HepG2 (cell line): ENCODE results near the gene DHRS11. TPM values are rescaled to one million over a fixed set of nuclear protein-coding genes. Genes with fewer than 3 reads are reported as not detected.

Source experiments
- BORCS8-MEF2B ChIP-seq: sonication (generic); formaldehyde crosslinking; IDR thresholded peaks from 2 replicates; pipeline ENCODE4 v1.8.0; 2022; ENCODE audit warnings: mild to moderate bottlenecking, missing genetic modification reagents
- HMG20A ChIP-seq: IDR thresholded peaks from 2 replicates; pipeline ENCODE4 v1.6.1; 2016; ENCODE audit warnings: borderline replicate concordance
- HMGA1 ChIP-seq: sonication (generic); formaldehyde crosslinking; conservative IDR thresholded peaks from 2 replicates; pipeline ENCODE4 v1.4.0; 2020; ENCODE audit warnings: missing genetic modification reagents
- HNRNPUL1 ChIP-seq: fragments of 200-400 bp; formaldehyde crosslinking; IDR thresholded peaks from 2 replicates; pipeline ENCODE4 v1.6.1; 2017; ENCODE audit warnings: low read depth, mild to moderate bottlenecking, low read length, moderate library complexity
- HOMEZ ChIP-seq: IDR thresholded peaks from 2 replicates; pipeline ENCODE4 v1.6.1; 2016; ENCODE audit warnings: low read depth
- HOXD1 ChIP-seq: sonication (generic); formaldehyde crosslinking; IDR thresholded peaks from 2 replicates; pipeline ENCODE4 v1.5.0; 2020; ENCODE audit warnings: missing genetic modification reagents
- IKZF4 ChIP-seq: sonication (generic); formaldehyde crosslinking; IDR thresholded peaks from 2 replicates; pipeline ENCODE4 v1.5.1; 2020; ENCODE audit warnings: borderline replicate concordance, mild to moderate bottlenecking, low read depth, missing genetic modification reagents; ENCODE audit errors: not compliant biosample characterization
- ISX ChIP-seq: sonication (generic); formaldehyde crosslinking; conservative IDR thresholded peaks from 2 replicates; pipeline ENCODE4 v1.5.0; 2020; ENCODE audit warnings: missing genetic modification reagents
- KDM1A ChIP-seq: IDR thresholded peaks from 2 replicates; pipeline ENCODE4 v1.6.1; 2016; ENCODE audit warnings: missing compliant biosample characterization
- MYNN ChIP-seq: sonication (generic); formaldehyde crosslinking; IDR thresholded peaks from 2 replicates; pipeline ENCODE4 v1.4.0; 2020; ENCODE audit warnings: mild to moderate bottlenecking, low read depth, missing genetic modification reagents
- NFIC ChIP-seq: IDR thresholded peaks from 2 replicates; pipeline ENCODE4 v1.6.1; 2012; ENCODE audit warnings: mild to moderate bottlenecking, low read length, inconsistent platforms
- PBX3 ChIP-seq: sonication (generic); formaldehyde crosslinking; IDR thresholded peaks from 2 replicates; pipeline ENCODE4 v1.8.1; 2023; ENCODE audit warnings: missing genetic modification reagents, inconsistent platforms, borderline replicate concordance
- POLR2G ChIP-seq: fragments of 200-400 bp; formaldehyde crosslinking; IDR thresholded peaks from 2 replicates; pipeline ENCODE4 v1.6.1; 2018; ENCODE audit warnings: mild to moderate bottlenecking, low read depth, low read length, moderate library complexity
- SIX1 ChIP-seq: sonication (generic); formaldehyde crosslinking; IDR thresholded peaks from 2 replicates; pipeline ENCODE4 v1.4.0; 2020; ENCODE audit warnings: missing genetic modification reagents, borderline replicate concordance
- SNAPC4 ChIP-seq: sonication (generic); formaldehyde crosslinking; IDR thresholded peaks from 2 replicates; pipeline ENCODE4 v1.4.0; 2020; ENCODE audit warnings: mild to moderate bottlenecking, missing genetic modification reagents
- SP5 ChIP-seq: IDR thresholded peaks from 2 replicates; pipeline ENCODE4 v1.6.1; 2016; ENCODE audit warnings: low read depth, borderline replicate concordance
- ZBTB20 ChIP-seq: sonication (generic); formaldehyde crosslinking; IDR thresholded peaks from 2 replicates; pipeline ENCODE4 v1.8.1; 2023; ENCODE audit warnings: missing genetic modification reagents, low read depth, mild to moderate bottlenecking, borderline replicate concordance
- ZNF3 ChIP-seq: IDR thresholded peaks from 2 replicates; pipeline ENCODE4 v1.7.0; 2017; ENCODE audit warnings: inconsistent platforms
- ZNF564 ChIP-seq: sonication (generic); formaldehyde crosslinking; IDR thresholded peaks from 2 replicates; pipeline ENCODE4 v1.8.1; 2023; ENCODE audit warnings: mild to moderate bottlenecking, missing genetic modification reagents
- ZNF841 ChIP-seq: sonication (generic); formaldehyde crosslinking; IDR thresholded peaks from 2 replicates; pipeline ENCODE4 v1.8.1; 2023; ENCODE audit warnings: missing genetic modification reagents, borderline replicate concordance
- polyA plus RNA-seq, 8 experiments: library from polyadenylated mRNA; depleted of rRNA in 3 of 8; stranded (reverse) in 7 of 8; unstranded in 1 of 8; fragments of >200 nt; fragmentation: Illumina TruSeq in 4 of 8; extraction: Trizol in 4 of 8; gene quantifications; 2 replicates each; pipeline versions ENCODE4 v1.2.1 to v1.2.3, GENCODE V29; 2011 to 2016; ENCODE audit warnings: low read depth in 4 of 8, missing spikeins in 1 of 8, mixed read lengths in 1 of 8; ENCODE audit not compliant: insufficient read depth in 1 of 8
- total RNA-seq, 5 experiments: library from RNA; depleted of rRNA; stranded (reverse); fragments of >200 nt; fragmentation: Illumina TruSeq; extraction: Trizol; gene quantifications; 2 replicates each; pipeline ENCODE4 v1.2.3, GENCODE V29; 2016; ENCODE audit warnings: low read depth in 1 of 5

The DHRS11 gene
- total and polyA plus RNA-seq, 2 of the 13 experiments (the other 11 are each of a cell fraction or from before 2014, with no cell fraction given): 28.4 to 41.9 TPM

GRCh38 chr17:36601303-36602029 lies 9.8 kb downstream of the DHRS11 start, which contains the start of gene MRM1 (continued):
- TF ChIP-seq MYNN (CRISPR knock-in tag) (no peak), ZBTB20 (CRISPR knock-in tag) (no peak), SIX1 (no peak), SNAPC4 (no peak; the same call in 1 of the 2 replicates), SP5 (CRISPR knock-in tag) (no peak), ISX (CRISPR knock-in tag) (no peak; the same call in 1 of the 2 replicates), HNRNPUL1 (no peak), BORCS8-MEF2B (CRISPR knock-in tag) (no peak), HMG20A (CRISPR knock-in tag) (peak; percentile 8; the same call in 1 of the 2 replicates), POLR2G (peak; percentile 96), PBX3 (CRISPR knock-in tag) (no peak), ZNF841 (CRISPR knock-in tag) (no peak), HOMEZ (CRISPR knock-in tag) (no peak), ZNF564 (peak; percentile 62; the same call in 1 of the 2 replicates), IKZF4 (CRISPR knock-in tag) (no peak), HOXD1 (CRISPR knock-in tag) (0 out of 2 replicates have a peak, but pooled peaks have one; percentile 6), HMGA1 (CRISPR knock-in tag) (no peak), ZNF3 (no peak), KDM1A (CRISPR knock-in tag) (no peak), NFIC (no peak)
